GM12891 (cell line): ENCODE data around the gene KNDC1.

ENCODE experiments used
- POLR2A ChIP-seq: IDR thresholded peaks from 2 replicates; pipeline ENCODE4 v1.6.1; 2011; ENCODE audit warnings: low read depth, low read length, control low read depth
- POLR2AphosphoS5 ChIP-seq: IDR thresholded peaks from 2 replicates; pipeline ENCODE4 v1.6.1; 2011; ENCODE audit warnings: low read depth, low read length, control low read depth

- TF ChIP-seq POLR2A: no peak
- no peak for TF ChIP-seq POLR2AphosphoS5
These were observed 99.0 kb downstream of the KNDC1 start for GRCh38 chr10:133258818-133259601.
